SIG-M5 treated with dmso at 0.1 percent for 504 hours (cell line): Measurements from ENCODE around the gene PRMT2.

Experiments
- DNase-seq: peaks from one replicate; lab custom pipeline; 2025; ENCODE audit not compliant: unreplicated experiment; lab: John Stamatoyannopoulos, UW

Gene PRMT2

GRCh38 chr21:46635324-46636180 is at the start of gene PRMT2:
Gene PRMT2 (plus strand): TSS chr21:46635674. CDS start chr21:46636952, 1,278 bp downstream.
- peak; percentile 96 for DNase-seq

DNA sequence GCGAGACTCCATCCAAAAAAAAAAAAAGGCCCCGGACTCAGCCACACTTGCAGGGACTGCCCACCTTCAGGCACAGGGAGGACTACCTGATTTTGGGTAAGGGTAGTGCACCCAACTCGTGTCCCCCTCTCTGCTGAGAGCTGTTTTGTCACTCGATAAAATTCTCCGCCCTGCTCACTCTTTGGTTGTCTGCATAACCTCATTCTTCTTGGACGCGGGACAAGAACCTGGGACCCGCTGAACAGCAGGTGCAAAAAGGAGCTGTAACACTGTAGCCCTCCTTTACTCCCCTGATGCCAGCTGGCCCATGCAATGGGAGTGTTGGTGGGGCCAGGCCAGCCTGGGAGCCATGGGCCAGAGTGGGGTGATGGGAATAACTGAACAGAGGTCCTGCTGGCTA is 41.2 kb upstream of the PRMT2 start:
- DNase-seq: no peak

DNA sequence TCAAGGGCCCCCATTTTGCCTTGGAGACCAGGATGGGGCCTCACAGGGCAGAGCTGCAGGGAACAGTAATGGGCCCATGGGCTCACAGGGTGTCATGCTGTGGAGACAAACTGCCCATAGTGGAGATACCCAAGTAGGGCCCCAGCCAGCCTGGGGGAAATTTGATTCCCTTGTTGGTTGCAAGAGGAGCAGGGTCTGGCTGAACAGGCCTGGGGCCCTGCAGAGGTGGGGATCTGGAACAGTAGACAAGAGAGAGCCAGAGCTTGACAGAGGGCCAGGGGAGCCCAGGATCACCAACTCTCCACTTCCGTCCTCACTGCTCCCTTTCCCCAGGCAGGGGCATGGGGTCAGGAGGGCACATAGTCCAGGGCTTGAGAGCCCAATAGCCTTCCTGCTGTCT is 39.3 kb upstream of the PRMT2 start:
- no peak for DNase-seq

GRCh38 chr21:46597031-46597430 is 38.4 kb upstream of the PRMT2 start:
- no peak for DNase-seq

DNA sequence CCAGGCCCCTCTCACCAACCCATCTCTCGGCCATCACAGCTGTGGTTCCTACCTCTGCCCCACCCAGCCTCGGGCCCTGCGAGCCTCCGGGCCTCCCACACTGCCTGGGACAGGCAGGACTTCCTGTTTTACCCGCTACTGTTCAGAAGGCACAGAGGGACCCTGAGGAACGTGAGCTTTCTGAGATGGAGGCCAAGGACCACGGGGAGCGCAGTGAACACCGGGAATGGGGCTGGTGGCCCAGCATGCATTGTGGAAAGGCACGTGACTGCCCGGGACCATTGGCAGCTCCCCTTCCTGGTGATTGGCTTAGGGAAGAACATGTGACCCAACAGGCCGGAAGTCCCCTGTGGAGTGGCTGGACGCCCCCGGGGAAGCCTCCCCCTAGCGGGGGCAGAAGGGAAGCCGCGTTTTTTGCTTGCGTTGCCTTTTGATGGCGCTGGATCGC is 37.6 kb upstream of the PRMT2 start:
- no peak for DNase-seq

DNA sequence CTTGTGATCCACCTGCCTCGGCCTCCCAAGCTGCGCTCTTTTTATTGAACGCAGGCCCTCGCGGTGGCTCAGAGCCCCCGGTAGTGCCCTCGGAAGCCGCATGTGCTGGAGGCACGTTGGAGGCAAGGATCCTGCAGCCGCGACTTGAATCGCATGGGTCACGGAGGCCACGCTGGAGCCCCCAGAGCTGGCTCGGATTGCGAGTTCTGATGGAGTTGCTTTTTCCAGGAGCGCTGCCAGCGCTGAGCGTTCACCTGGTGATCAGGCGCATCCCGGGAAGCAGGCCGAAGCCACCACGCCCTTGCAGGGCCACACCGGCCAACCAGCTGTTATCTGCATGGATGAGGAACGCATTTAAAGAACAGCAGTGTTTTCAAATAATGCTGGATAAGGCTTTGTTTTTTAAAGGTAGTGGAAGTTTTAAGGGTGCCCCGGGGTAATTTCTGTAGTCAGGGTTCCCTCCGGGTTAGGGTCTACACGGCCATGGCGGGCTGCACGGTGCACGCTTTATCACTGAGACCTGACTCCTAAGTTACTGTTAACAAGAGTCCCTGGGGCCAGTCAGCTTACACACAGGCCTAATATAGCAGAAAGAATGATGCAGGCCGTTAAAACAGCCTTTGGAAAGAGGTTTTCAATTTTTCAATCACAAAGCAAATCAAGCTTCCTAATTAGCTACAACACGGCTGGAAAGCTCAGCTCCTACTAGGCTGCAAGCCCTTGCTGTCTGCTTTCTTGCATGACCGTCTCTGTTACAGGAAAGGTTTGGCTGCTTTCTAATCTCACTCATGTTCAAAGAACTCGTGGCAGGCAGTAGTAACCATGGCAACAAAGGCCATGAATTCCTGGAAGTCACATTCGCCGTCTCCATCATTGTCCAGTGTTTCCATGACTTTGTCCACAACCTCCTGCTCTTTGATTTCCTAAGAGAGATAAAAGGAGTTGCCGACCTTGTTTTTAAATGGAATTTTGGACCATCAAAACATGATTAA is 36.6 kb upstream of the PRMT2 start:
- no peak for DNase-seq

DNA sequence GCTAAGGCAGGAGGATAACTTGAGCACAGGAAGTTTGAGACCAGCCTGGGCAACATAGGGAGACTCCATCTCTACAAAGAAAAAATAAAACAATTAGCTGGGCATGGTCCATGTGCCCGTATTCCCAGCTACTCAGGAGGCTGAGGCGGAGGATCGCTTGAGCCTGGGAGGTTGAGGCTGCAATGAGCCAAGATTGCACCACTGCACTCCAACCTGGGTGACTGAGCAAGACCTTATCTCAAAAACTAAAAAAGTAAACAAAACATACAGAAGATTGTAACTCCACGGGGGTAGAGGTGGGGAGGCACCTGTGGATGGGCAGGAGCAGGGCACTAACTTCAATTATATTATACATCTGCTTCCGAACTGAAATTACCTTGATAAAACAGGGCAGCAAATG is 35.2 kb upstream of the PRMT2 start:
- no peak for DNase-seq

GRCh38 chr21:46600978-46601377 is 34.5 kb upstream of the PRMT2 start:
- no peak for DNase-seq

DNA sequence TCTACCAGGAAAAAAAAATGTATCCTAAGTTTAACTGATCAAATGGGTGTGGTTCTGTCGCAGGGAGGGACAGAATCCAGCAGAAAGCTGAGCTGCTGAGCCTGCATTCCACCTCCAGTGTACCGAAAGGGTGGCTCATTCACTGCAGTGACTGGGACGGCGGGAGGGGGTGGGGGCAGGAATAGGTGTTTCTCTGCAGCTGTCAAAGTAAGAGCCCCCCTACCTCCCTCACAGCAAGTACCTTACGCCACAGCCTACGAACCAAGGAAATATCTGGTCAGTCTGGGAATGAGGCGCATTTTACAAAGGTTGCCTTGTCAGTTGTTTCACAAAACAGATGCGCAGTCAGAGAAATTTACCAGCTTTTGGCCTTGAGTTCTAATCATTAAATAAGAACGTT is 32.2 kb upstream of the PRMT2 start:
- no peak for DNase-seq

GRCh38 chr21:46604329-46604974 is 31.0 kb upstream of the PRMT2 start:
- no peak for DNase-seq

GRCh38 chr21:46604975-46605766 is 30.3 kb upstream of the PRMT2 start, which contains the start of gene S100B:
Gene S100B (minus strand): TSS chr21:46605082. CDS start chr21:46602415, 2,667 bp downstream.
- DNase-seq: no peak

DNA sequence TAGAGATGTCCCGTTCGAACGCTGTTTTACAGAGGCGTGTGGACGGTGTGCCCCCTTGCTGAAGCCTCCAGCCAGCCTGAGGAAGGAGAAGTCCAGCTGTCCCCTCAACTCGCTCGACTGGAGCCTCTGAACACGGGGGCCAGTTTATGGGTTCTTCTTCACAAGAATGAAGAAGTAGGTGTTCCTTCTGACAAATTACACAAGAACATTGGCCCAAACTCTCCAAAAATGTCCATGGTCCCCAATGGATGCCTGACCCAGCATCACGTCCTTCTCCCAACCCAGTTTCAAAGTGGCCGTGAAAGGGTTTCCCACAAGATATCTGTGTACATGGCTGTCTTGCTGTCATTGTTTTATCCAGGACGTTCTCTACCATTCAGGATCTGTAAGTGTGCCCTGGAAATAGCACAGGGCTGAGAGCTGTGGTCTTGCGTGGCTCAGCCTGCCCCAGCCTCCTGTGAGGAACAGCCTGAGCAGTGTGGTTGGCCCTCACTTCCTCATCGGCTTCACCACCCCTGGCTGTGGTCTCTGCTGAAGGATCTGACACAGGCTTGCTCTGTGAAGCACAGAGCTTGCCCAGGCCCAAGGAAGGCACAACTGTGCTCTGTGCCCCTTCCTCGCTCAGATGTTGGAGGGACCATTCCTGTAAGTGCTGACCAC is 29.6 kb upstream of the PRMT2 start:
- peak; percentile 89 for DNase-seq

- DNase-seq: no peak
Observed at GRCh38 chr21:46606427-46606813, 29.1 kb upstream of the PRMT2 start.

DNA sequence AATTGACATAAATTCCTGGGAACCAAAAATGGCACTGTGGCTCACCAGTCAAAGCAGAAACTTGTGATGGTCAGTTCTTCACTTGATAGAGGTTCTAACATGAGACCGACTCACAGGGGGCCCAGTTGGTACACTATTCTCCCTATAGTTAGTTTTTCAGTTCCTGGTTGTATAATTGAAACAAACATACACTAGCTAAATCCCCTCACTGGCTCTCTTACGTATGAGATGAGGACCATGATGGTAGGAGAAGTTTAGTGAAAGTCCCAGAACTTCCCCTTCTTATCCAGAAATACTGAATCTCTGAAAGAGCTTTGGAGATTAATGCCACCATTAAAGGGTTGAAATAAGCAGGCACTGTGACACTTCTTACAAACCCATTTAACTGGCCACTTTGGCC is 27.8 kb upstream of the PRMT2 start:
- no peak for DNase-seq

- no peak for DNase-seq
Observed at GRCh38 chr21:46608672-46609111, 26.8 kb upstream of the PRMT2 start.

GRCh38 chr21:46610018-46610701 is 25.3 kb upstream of the PRMT2 start:
- DNase-seq: no peak

GRCh38 chr21:46613391-46613790 is 22.1 kb upstream of the PRMT2 start:
- DNase-seq: no peak

DNA sequence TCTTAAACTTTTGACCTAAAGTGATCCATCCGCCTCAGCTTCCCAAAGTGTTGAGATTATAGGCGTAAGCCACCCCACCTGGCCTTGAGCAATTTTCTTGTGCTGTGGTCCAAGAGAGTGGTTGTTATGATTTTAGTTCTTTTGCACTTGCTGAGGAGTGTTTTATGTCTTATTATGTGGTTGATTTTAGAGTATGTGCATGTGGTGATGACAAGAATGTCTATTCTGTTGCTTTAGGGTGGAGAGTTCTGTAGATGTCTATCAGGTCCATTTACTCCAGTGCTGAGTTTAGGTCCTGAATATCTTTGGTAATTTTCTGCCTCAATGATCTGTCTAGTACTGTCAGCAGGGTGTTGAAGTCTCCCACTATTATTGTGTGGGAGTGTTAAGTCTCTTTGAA is 19.4 kb upstream of the PRMT2 start:
- no peak for DNase-seq

GRCh38 chr21:46616656-46617055 is 18.8 kb upstream of the PRMT2 start:
- DNase-seq: no peak
